HepG2 (cell line): ENCODE results near the gene SDR42E2. TPM values are rescaled to one million over a fixed set of nuclear protein-coding genes. Genes with fewer than 3 reads are reported as not detected.
A peak's percentile ranks its signal among the peaks of the same experiment; 100 is the strongest.

ENCODE experiments used
- CENPBD1 ChIP-seq: sonication (generic); formaldehyde crosslinking; IDR thresholded peaks from 2 replicates; pipeline ENCODE4 v1.8.0; 2022; ENCODE audit warnings: missing genetic modification reagents, low read depth, mild to moderate bottlenecking, borderline replicate concordance
- CREB1 ChIP-seq, 2 experiments: fragments of 450-650 bp in 1 of 2; IDR thresholded peaks; 2 replicates each; pipeline ENCODE4 v1.6.1; 2016 to 2017; ENCODE audit warnings: control low read depth in 1 of 2, mild to moderate bottlenecking in 1 of 2, missing compliant biosample characterization in 1 of 2, missing genetic modification characterization in 1 of 2
- CTCF ChIP-seq: sonication (generic); formaldehyde crosslinking; IDR thresholded peaks from 2 replicates; pipeline ENCODE4 v1.5.0; 2020; ENCODE audit warnings: mild to moderate bottlenecking, missing genetic modification reagents, moderate library complexity
- DMTF1 ChIP-seq: sonication (generic); formaldehyde crosslinking; IDR thresholded peaks from 2 replicates; pipeline ENCODE4 v1.4.0; 2020; ENCODE audit warnings: mild to moderate bottlenecking, missing genetic modification reagents
- GABPA ChIP-seq, 2 experiments: IDR thresholded peaks; 2 replicates each; pipeline ENCODE4 v1.6.1; 2011 to 2016; ENCODE audit warnings: low read depth in 2 of 2, low read length in 1 of 2, missing biosample characterization in 1 of 2, missing genetic modification characterization in 1 of 2
- NCOA1 ChIP-seq: sonication (generic); formaldehyde crosslinking; IDR thresholded peaks from 2 replicates; pipeline ENCODE4 v1.9.0; 2021; ENCODE audit warnings: missing genetic modification reagents
- PAXIP1 ChIP-seq: sonication (generic); formaldehyde crosslinking; conservative IDR thresholded peaks from 2 replicates; pipeline ENCODE4 v1.4.0; 2020; ENCODE audit warnings: mild to moderate bottlenecking, missing genetic modification reagents, moderate library complexity
- PHB2 ChIP-seq: fragments of 450-650 bp; IDR thresholded peaks from 2 replicates; pipeline ENCODE4 v1.6.1; 2018; ENCODE audit not compliant: partially characterized antibody
- RARA ChIP-seq: IDR thresholded peaks from 2 replicates; pipeline ENCODE4 v1.6.1; 2016; ENCODE audit warnings: missing genetic modification reagents, missing compliant biosample characterization
- SIN3A ChIP-seq: IDR thresholded peaks from 2 replicates; pipeline ENCODE4 v1.6.1; 2011; ENCODE audit warnings: low read depth, mild to moderate bottlenecking, control low read depth, low read length, borderline replicate concordance
- SP4 ChIP-seq: sonication (generic); formaldehyde crosslinking; IDR thresholded peaks from 2 replicates; pipeline ENCODE4 v1.8.1; 2023; ENCODE audit warnings: mild to moderate bottlenecking, missing genetic modification reagents
- XRCC5 ChIP-seq: fragments of 200-400 bp; formaldehyde crosslinking; optimal IDR thresholded peaks from 2 replicates; pipeline ENCODE3; 2017; ENCODE audit warnings: mild to moderate bottlenecking, low read length
- ZNF318 ChIP-seq: sonication (generic); formaldehyde crosslinking; IDR thresholded peaks from 2 replicates; pipeline ENCODE4 v1.4.0; 2020; ENCODE audit warnings: mild to moderate bottlenecking, missing genetic modification reagents
- polyA plus RNA-seq, 8 experiments: library from polyadenylated mRNA; depleted of rRNA in 3 of 8; stranded (reverse) in 7 of 8; unstranded in 1 of 8; fragments of >200 nt; fragmentation: Illumina TruSeq in 4 of 8; extraction: Trizol in 4 of 8; gene quantifications; 2 replicates each; pipeline versions ENCODE4 v1.2.1 to v1.2.3, GENCODE V29; 2011 to 2016; ENCODE audit warnings: low read depth in 4 of 8, missing spikeins in 1 of 8, mixed read lengths in 1 of 8; ENCODE audit not compliant: insufficient read depth in 1 of 8
- total RNA-seq, 5 experiments: library from RNA; depleted of rRNA; stranded (reverse); fragments of >200 nt; fragmentation: Illumina TruSeq; extraction: Trizol; gene quantifications; 2 replicates each; pipeline ENCODE4 v1.2.3, GENCODE V29; 2016; ENCODE audit warnings: low read depth in 1 of 5

The SDR42E2 gene
- total and polyA plus RNA-seq, 2 of the 13 experiments (the other 11 are each of a cell fraction or from before 2014, with no cell fraction given): 0.05 to 0.11 TPM

DNA sequence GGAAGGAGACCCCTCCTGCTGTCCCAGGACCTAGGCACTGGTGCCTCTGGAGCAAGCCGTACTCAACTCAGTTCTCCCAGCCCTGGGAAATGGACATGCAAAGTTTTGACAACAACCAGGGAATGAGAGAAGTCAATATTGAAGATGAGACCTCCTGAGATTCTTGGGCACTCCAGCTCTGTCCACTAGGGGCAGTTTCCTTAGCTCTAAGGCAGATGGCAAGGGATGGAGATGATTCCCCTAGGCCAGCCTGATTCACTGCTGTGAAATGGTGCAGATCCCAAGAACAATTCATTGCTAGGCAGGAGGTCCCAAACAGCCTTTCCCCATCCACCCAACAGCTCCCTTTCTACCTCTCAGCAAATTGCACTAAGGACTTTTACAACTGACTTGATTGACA is 20.5 kb upstream of the SDR42E2 start (continued):
- TF ChIP-seq CENPBD1 (CRISPR knock-in tag) (no peak), PAXIP1 (CRISPR knock-in tag) (no peak), GABPA (IDR thresholded peaks at IDR 0.05; ENCODE audit: low read depth, low read length) (no peak), GABPA (CRISPR knock-in tag; IDR thresholded peaks at IDR 0.05; ENCODE audit: low read depth) (no peak), CREB1 (IDR thresholded peaks at IDR 0.05) (no peak), CREB1 (CRISPR knock-in tag; IDR thresholded peaks at IDR 0.05) (no peak), DMTF1 (no peak), RARA (CRISPR knock-in tag) (no peak), PHB2 (no peak), ZNF318 (no peak), NCOA1 (CRISPR knock-in tag) (no peak), SIN3A (no peak), CTCF (CRISPR knock-in tag) (peak; percentile 52), SP4 (CRISPR knock-in tag) (peak; percentile 39; the same call in 1 of the 2 replicates), XRCC5 (peak; percentile 73)
